Nephron (organoid): ENCODE data around the gene THADA.
A peak's percentile ranks its signal among the peaks of the same experiment; 100 is the strongest.

Experiments
- H3K27ac Mint-ChIP-seq, 3 experiments: 2 replicates each; pipeline ENCODE4 v1.8.0; 2020; ENCODE audit warnings: mixed read lengths in 3 of 3, mild to moderate bottlenecking in 2 of 3, moderate library complexity in 1 of 3
- H3K27me3 Mint-ChIP-seq: 2 replicates; pipeline ENCODE4 v1.8.0; 2021; ENCODE audit warnings: low read depth, mild to moderate bottlenecking, moderate library complexity, mixed read lengths
- H3K36me3 Mint-ChIP-seq: 2 replicates; pipeline ENCODE4 v1.8.0; 2020; ENCODE audit warnings: low read depth, mixed read lengths
- H3K4me1 Mint-ChIP-seq: 2 replicates; pipeline ENCODE4 v1.8.0; 2020; ENCODE audit warnings: mixed read lengths
- H3K4me3 Mint-ChIP-seq, 3 experiments: 2 replicates each; pipeline ENCODE4 v1.8.0; 2020; ENCODE audit warnings: mild to moderate bottlenecking in 3 of 3, mixed read lengths in 3 of 3, moderate library complexity in 2 of 3
- H3K9me3 Mint-ChIP-seq: 2 replicates; pipeline ENCODE4 v1.8.0; 2020; ENCODE audit warnings: mixed read lengths
- CTCF ChIP-seq, 3 experiments: fragments of 200-600 bp; sonication (generic); IDR thresholded peaks; one replicate each; pipeline ENCODE4 v1.5.0; 2021; ENCODE audit warnings: antibody characterized with exemption in 3 of 3; ENCODE audit not compliant: unreplicated experiment in 3 of 3

THADA gene

GRCh38 chr2:43326101-43326825 lies 269.6 kb downstream of the THADA start:
- H3K36me3 Mint-ChIP-seq: peaks cover 12% of the 10 kb centered on the region

GRCh38 chr2:43325107-43325811 lies 270.6 kb downstream of the THADA start:
- peaks cover 12% of the 10 kb centered on the region for H3K36me3 Mint-ChIP-seq
- no peak overlapping the region for H3K4me3 Mint-ChIP-seq
- H3K9me3 Mint-ChIP-seq: no peaks in the 10 kb centered on the region
- no peaks in the 10 kb centered on the region for H3K27me3 Mint-ChIP-seq
- no peak for TF ChIP-seq CTCF (IDR thresholded peaks at IDR 0.05; ENCODE audit: unreplicated experiment in 3 of 3)
- H3K27ac Mint-ChIP-seq: peak overlapping the region; percentile 80 to 98 (median 97)
- H3K4me1 Mint-ChIP-seq: peaks cover 75% of the 10 kb centered on the region

More at GRCh38 chr2:43326101-43326825, 269.6 kb downstream of the THADA start:
- no peaks in the 10 kb centered on the region for H3K27me3 Mint-ChIP-seq
- no peaks in the 10 kb centered on the region for H3K9me3 Mint-ChIP-seq
- peak overlapping the region; percentile 70 to 84 (median 80) for H3K27ac Mint-ChIP-seq
- no peak overlapping the region for H3K4me3 Mint-ChIP-seq
- TF ChIP-seq CTCF (IDR thresholded peaks at IDR 0.05; ENCODE audit: unreplicated experiment in 3 of 3): no peak
- peaks cover 75% of the 10 kb centered on the region for H3K4me1 Mint-ChIP-seq

GRCh38 chr2:43324259-43325106 lies 271.4 kb downstream of the THADA start:
- peaks cover 12% of the 10 kb centered on the region for H3K36me3 Mint-ChIP-seq
- peak overlapping the region; percentile 80 to 98 (median 97) for H3K27ac Mint-ChIP-seq
- H3K27me3 Mint-ChIP-seq: no peaks in the 10 kb centered on the region
- no peaks in the 10 kb centered on the region for H3K9me3 Mint-ChIP-seq
- no peak for TF ChIP-seq CTCF (IDR thresholded peaks at IDR 0.05; ENCODE audit: unreplicated experiment in 3 of 3)
- H3K4me3 Mint-ChIP-seq: peak overlapping the region in 1 of 3 experiments; percentile 18
- peaks cover 73% of the 10 kb centered on the region for H3K4me1 Mint-ChIP-seq

GRCh38 chr2:43323857-43324256 lies 272.0 kb downstream of the THADA start:
- Mint-ChIP-seq H3K36me3 (peaks cover 12% of the 10 kb centered on the region), H3K4me3 (no peak overlapping the region), H3K27ac (peak overlapping the region; percentile 80 to 98 (median 97)), H3K27me3 (no peaks in the 10 kb centered on the region), H3K9me3 (no peaks in the 10 kb centered on the region), H3K4me1 (peaks cover 74% of the 10 kb centered on the region)
- TF ChIP-seq CTCF (IDR thresholded peaks at IDR 0.05; ENCODE audit: unreplicated experiment in 3 of 3): no peak

GRCh38 chr2:43321446-43321845 lies 274.4 kb downstream of the THADA start:
- peak overlapping the region in 2 of 3 experiments; percentile 48 to 84 for H3K27ac Mint-ChIP-seq
- TF ChIP-seq CTCF (IDR thresholded peaks at IDR 0.05; ENCODE audit: unreplicated experiment in 3 of 3): no peak
- peaks cover 12% of the 10 kb centered on the region for H3K36me3 Mint-ChIP-seq
- H3K4me3 Mint-ChIP-seq: no peak overlapping the region
- peaks cover 60% of the 10 kb centered on the region for H3K4me1 Mint-ChIP-seq
- H3K9me3 Mint-ChIP-seq: no peaks in the 10 kb centered on the region
- no peaks in the 10 kb centered on the region for H3K27me3 Mint-ChIP-seq
